CD4-positive, alpha-beta T cell treated with Interleukin-15 for 4 hours (primary cell): ENCODE measurements around the gene HIGD2B.
"Not testable (repeated sequence)": the region's sequence is repeated elsewhere in the genome, so short reads cannot be mapped to it uniquely, and the experiment has no call there.

Source experiments
- DNase-seq: peaks from one replicate; pipeline ENCODE4 v3.0.0-alpha.2; 2020; ENCODE audit warnings: low spot score

Gene HIGD2B

GRCh38 chr15:72685925-72686794, at the start of gene HIGD2B, which contains the start of gene BBS4:
TSS of gene HIGD2B (minus strand) at chr15:72686182. CDS start at chr15:72676374, 9,808 bp downstream.
TSS of gene BBS4 (plus strand) at chr15:72686207. CDS start at chr15:72686228, 21 bp downstream.
- DNase-seq, result peak; percentile 84

GRCh38 chr15:72735111-72735510, 49.1 kb upstream of the HIGD2B start:
- DNase-seq, result no peak

GRCh38 chr15:72733941-72734738, 48.2 kb upstream of the HIGD2B start:
- DNase-seq, result no peak

GRCh38 chr15:72732516-72732915, 46.5 kb upstream of the HIGD2B start:
- DNase-seq, result no peak

- no peak for DNase-seq
Measured at GRCh38 chr15:72732086-72732485, 46.1 kb upstream of the HIGD2B start.

- no peak for DNase-seq
Measured at GRCh38 chr15:72728821-72729220, 42.8 kb upstream of the HIGD2B start.

- DNase-seq, result not testable (repeated sequence)
Measured at GRCh38 chr15:72728249-72728648, 42.3 kb upstream of the HIGD2B start.

GRCh38 chr15:72727154-72727553, 41.2 kb upstream of the HIGD2B start:
- DNase-seq, result no peak

- DNase-seq, result not testable (repeated sequence)
Measured at GRCh38 chr15:72725851-72726250, 39.9 kb upstream of the HIGD2B start.

GRCh38 chr15:72725446-72725845, 39.5 kb upstream of the HIGD2B start:
- DNase-seq, result no peak

- no peak for DNase-seq
Measured at GRCh38 chr15:72724028-72724427, 38.0 kb upstream of the HIGD2B start.

GRCh38 chr15:72722071-72722696, 36.2 kb upstream of the HIGD2B start:
- peak; percentile 65 for DNase-seq

- not testable (repeated sequence) for DNase-seq
Measured at GRCh38 chr15:72708551-72709303, 22.7 kb upstream of the HIGD2B start.

GRCh38 chr15:72706266-72706665, 20.3 kb upstream of the HIGD2B start:
- no peak for DNase-seq

GRCh38 chr15:72700076-72700475, 14.1 kb upstream of the HIGD2B start:
- DNase-seq, result no peak

- DNase-seq, result no peak
Measured at GRCh38 chr15:72698938-72699337, 13.0 kb upstream of the HIGD2B start.

GRCh38 chr15:72690938-72691337, 5.0 kb upstream of the HIGD2B start:
- no peak for DNase-seq

- DNase-seq, result no peak
Measured at GRCh38 chr15:72688697-72689096, 2.7 kb upstream of the HIGD2B start.

GRCh38 chr15:72685301-72685924, 569 bp downstream of the HIGD2B start:
- no peak for DNase-seq

- no peak for DNase-seq
Measured at GRCh38 chr15:72682772-72683171, 3.2 kb downstream of the HIGD2B start.

- no peak for DNase-seq
Measured at GRCh38 chr15:72680931-72681330, 5.1 kb downstream of the HIGD2B start.
